Bronchial epithelial cell (primary cell): Measurements from ENCODE around the gene TMEM89. TPM values are rescaled to one million over a fixed set of nuclear protein-coding genes. Genes with fewer than 3 reads are reported as not detected.

Experiments used
- DNase-seq: peaks from one replicate; pipeline ENCODE4 v3.0.0-alpha.2; 2010; ENCODE audit warnings: low read depth
- FAIRE-seq: peaks from 2 replicates; lab custom pipeline; 2011; peaks lifted over from hg19 to GRCh38; lab: Jason Lieb, UNC
- H3K27me3 ChIP-seq: 2 replicates; pipeline ENCODE4 v1.5.1; 2011; ENCODE audit warnings: low read length; ENCODE audit not compliant: control insufficient read depth, insufficient read depth
- H3K36me3 ChIP-seq: 2 replicates; pipeline ENCODE4 v1.5.1; 2011; ENCODE audit warnings: low read length; ENCODE audit not compliant: control insufficient read depth, insufficient read depth
- H3K4me3 ChIP-seq: 2 replicates; pipeline ENCODE4 v1.5.1; 2011; ENCODE audit warnings: mild to moderate bottlenecking, low read depth, low read length, control low read depth
- total RNA-seq: library from RNA; depleted of rRNA; stranded (reverse); fragments of >200 nt; gene quantifications from 2 replicates; pipeline ENCODE4 v1.2.1, GENCODE V29; 2014
- TF ChIP-seq, protein P1 (sequence below): IDR thresholded peaks from 2 replicates; pipeline ENCODE4 v1.5.1; 2011; ENCODE audit warnings: mild to moderate bottlenecking, moderate library complexity, low read length, control low read depth, inconsistent platforms; ENCODE audit not compliant: insufficient read depth, severe bottlenecking

TMEM89 gene
- total RNA-seq, 1 donor from 2014 or later, result not detected

DNA sequence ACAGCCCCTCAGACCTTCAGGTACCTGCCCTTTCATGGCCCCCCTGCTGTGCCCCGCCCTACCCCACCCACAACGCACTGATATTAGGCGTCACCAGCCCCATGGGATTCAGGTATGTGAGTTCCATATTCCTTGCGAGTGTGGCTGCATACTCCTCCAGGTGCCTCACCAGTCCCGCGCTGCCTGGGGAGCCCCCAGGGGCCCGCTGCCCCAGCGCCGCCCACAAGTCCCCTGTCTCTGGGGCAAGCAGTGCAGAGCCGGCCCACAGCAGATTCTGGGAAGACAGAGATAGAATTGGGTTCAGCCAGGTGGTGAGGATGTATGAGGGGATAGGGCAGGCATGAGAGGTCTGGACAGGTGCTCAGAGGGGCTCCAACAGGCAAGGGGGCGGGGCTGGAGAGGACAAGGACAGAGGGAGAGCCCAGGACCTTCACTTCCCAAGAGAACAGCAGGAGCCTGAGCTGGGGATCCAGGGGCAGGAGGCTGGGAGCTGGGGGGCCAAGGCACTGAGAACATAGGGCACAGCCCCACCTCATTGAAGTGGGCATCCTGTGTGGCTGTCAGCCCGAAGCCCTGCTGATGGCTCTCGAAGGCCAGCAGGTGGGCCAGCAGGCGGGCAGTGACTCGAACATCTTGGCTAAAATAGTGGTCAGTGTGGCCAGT is 26.8 kb upstream of the TMEM89 start:
- Histone ChIP-seq H3K36me3 (no peaks in the 10 kb centered on the region), H3K4me3 (no peak overlapping the region), H3K27me3 (no peaks in the 10 kb centered on the region)
- TF ChIP-seq, protein P1, sequence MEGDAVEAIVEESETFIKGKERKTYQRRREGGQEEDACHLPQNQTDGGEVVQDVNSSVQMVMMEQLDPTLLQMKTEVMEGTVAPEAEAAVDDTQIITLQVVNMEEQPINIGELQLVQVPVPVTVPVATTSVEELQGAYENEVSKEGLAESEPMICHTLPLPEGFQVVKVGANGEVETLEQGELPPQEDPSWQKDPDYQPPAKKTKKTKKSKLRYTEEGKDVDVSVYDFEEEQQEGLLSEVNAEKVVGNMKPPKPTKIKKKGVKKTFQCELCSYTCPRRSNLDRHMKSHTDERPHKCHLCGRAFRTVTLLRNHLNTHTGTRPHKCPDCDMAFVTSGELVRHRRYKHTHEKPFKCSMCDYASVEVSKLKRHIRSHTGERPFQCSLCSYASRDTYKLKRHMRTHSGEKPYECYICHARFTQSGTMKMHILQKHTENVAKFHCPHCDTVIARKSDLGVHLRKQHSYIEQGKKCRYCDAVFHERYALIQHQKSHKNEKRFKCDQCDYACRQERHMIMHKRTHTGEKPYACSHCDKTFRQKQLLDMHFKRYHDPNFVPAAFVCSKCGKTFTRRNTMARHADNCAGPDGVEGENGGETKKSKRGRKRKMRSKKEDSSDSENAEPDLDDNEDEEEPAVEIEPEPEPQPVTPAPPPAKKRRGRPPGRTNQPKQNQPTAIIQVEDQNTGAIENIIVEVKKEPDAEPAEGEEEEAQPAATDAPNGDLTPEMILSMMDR, result no peak
- DNase-seq (no peak), FAIRE-seq (no peak)

DNA sequence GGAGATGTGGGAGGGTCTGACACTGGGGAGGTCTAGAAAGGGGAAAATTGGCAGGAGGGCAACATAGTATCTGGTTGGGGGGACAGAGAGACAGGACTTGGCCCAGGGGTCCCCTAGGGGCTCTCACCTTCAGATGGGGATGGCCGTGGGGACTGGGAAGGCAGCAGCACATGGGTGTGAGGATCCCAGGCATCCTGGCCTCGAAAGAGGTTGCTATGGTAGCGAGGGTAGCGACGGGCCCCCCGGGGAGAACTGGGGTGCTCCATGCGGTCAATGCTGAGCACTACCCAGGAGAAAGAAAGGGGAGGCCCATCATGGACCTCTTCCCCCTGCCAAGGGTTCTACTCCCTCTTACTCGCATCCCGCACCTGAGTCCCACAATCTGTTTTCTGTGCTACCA is 26.1 kb upstream of the TMEM89 start:
- no peak for DNase-seq
- no peaks in the 10 kb centered on the region for H3K27me3 ChIP-seq
- TF ChIP-seq, protein P1, result no peak
- H3K36me3 ChIP-seq, result no peaks in the 10 kb centered on the region
- no peak for FAIRE-seq
- H3K4me3 ChIP-seq, result no peak overlapping the region

DNA sequence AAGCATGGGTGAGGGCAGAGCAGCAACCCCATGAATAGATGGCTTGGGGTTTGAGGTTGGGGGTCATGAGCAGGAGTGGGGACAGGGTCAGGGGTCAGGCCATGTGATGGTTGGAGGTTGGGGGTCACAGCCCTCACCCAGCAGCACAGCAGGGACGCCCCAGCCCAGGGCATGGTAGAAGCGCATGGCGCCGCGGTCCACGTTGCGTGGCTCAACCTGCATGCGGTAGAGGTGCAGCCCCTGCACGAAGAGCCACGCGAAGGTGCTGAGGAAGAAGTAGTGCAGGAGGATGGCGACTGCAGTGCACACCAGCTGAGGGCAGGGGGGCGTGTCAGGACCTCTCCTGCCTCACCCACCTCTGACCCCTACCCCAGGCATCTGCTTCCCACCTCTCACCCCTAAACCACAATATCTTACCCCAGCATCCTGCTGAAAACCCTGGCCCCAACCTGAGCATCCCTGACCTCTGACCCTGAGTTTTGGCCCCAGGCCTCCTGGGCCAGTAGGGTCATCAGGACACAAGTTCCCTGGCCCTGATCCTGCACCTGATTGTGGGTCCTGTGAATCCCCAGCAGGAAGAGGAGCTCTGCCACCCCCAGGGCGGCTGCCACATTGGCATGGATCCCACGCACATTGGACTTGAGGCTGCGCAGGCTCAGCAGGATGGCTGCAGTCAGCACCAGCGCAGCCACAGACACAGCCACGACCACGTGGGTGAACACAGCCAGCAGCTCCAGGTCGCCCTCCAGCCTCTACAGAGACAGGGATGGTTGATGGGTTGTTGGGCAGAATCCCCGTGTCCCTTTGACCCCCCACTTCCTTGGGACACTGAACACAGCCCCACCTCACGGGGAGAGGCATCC is 23.6 kb upstream of the TMEM89 start:
- FAIRE-seq, result no peak
- no peaks in the 10 kb centered on the region for H3K36me3 ChIP-seq
- H3K4me3 ChIP-seq, result no peak overlapping the region
- DNase-seq, result no peak
- TF ChIP-seq, protein P1, result no peak
- H3K27me3 ChIP-seq, result no peaks in the 10 kb centered on the region

DNA sequence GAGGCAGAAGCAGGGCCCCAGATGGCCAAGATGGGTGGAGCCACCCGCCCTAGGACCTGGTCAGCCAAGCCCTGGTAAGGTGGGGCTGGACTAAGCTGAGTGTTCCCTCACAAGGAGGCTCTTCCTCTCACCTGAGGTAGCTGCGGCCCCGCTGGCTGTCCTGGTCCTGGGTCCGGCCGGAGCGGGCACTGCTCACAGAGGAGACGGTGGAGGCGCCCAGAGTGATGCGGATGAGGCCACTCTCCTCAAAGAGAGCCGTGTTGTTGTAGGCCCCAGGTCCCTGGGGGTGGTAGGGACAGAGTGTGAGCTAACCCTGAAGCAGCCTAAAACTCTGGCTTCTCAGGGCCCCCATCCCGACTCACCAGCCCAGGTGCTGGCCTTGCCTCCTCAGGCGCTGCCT is 21.0 kb upstream of the TMEM89 start:
- FAIRE-seq, result no peak
- TF ChIP-seq, protein P1, result no peak
- H3K27me3 ChIP-seq, result no peaks in the 10 kb centered on the region
- no peak overlapping the region for H3K4me3 ChIP-seq
- H3K36me3 ChIP-seq, result no peaks in the 10 kb centered on the region
- no peak for DNase-seq

DNA sequence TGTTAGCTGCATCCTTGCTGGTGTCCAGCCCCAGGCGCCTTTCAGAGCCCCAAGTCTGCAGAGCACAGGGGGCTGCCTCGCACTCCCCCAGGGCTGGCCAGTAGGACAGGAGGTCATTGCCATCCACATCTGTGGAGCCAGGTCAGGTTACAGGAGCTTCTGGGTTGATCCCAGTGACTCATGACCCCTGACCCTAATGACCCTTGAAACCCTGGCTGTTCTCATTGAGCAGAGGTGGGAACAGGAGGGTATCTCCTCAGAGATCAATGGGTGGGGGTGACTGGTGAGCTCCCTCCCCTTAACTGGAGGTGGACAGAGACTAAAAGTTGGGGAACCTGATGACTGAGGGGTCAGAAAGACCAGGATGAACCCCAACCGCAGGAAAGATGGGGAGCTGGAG is 19.8 kb upstream of the TMEM89 start:
- H3K36me3 ChIP-seq, result no peaks in the 10 kb centered on the region
- H3K27me3 ChIP-seq, result no peaks in the 10 kb centered on the region
- no peak overlapping the region for H3K4me3 ChIP-seq
- no peak for FAIRE-seq
- TF ChIP-seq, protein P1, result no peak
- no peak for DNase-seq
